Measurements from ENCODE around the gene FREY1.

DNA sequence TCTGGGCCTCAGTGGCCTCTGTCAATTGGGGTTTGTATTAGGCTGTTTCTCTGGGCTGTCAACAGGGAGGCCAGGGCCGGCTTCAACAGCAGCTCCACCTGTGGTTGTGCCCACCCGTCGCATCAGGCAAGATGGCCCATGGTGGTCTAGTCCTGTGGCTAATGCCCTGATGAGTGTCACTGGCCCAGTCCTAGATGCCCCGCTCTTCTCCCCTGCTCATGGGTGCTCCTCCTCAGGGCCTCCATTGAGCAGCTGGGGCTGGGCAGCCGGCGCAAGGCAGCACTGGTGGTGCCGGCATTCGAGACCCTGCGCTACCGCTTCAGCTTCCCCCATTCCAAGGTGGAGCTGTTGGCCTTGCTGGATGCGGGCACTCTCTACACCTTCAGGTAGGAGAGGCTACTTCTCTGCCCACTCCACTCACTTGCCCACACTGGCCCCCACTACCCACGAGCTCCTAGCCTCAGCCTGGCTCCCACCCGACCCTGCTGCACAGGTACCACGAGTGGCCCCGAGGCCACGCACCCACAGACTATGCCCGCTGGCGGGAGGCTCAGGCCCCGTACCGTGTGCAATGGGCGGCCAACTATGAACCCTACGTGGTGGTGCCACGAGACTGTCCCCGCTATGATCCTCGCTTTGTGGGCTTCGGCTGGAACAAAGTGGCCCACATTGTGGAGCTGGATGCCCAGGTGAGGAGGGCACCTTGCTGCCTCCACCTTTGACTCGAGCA lies 20.8 kb upstream of the FREY1 start:
- TF ChIP-seq, protein P1, sequence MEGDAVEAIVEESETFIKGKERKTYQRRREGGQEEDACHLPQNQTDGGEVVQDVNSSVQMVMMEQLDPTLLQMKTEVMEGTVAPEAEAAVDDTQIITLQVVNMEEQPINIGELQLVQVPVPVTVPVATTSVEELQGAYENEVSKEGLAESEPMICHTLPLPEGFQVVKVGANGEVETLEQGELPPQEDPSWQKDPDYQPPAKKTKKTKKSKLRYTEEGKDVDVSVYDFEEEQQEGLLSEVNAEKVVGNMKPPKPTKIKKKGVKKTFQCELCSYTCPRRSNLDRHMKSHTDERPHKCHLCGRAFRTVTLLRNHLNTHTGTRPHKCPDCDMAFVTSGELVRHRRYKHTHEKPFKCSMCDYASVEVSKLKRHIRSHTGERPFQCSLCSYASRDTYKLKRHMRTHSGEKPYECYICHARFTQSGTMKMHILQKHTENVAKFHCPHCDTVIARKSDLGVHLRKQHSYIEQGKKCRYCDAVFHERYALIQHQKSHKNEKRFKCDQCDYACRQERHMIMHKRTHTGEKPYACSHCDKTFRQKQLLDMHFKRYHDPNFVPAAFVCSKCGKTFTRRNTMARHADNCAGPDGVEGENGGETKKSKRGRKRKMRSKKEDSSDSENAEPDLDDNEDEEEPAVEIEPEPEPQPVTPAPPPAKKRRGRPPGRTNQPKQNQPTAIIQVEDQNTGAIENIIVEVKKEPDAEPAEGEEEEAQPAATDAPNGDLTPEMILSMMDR (IDR thresholded peaks at IDR 0.05) = no peak
- no peak for TF ChIP-seq POLR2A (IDR thresholded peaks at IDR 0.05)
